Neural cell (in vitro differentiated cells): Measurements from ENCODE around the gene BANP.
"Not testable (repeated sequence)": the region's sequence is repeated elsewhere in the genome, so short reads cannot be mapped to it uniquely, and the experiment has no call there.

Experiments used
- CTCF ChIP-seq: fragments of 450-650 bp; IDR thresholded peaks from 2 replicates; pipeline ENCODE4 v1.5.1; 2014; ENCODE audit warnings: antibody characterized with exemption, mild to moderate bottlenecking, moderate library complexity; ENCODE audit not compliant: poor library complexity, severe bottlenecking
- EP300 ChIP-seq: fragments of 450-650 bp; conservative IDR thresholded peaks from 2 replicates; pipeline ENCODE4 v1.6.1; 2014; ENCODE audit warnings: antibody characterized with exemption, mild to moderate bottlenecking, moderate library complexity; ENCODE audit not compliant: poor library complexity, severe bottlenecking
- EZH2 ChIP-seq: fragments of 200-600, 300-800 bp; shearing (Covaris generic), sonication (generic); IDR thresholded peaks from 2 replicates; pipeline ENCODE4 v1.6.1; 2014; ENCODE audit warnings: antibody characterized with exemption, low read length, borderline replicate concordance, mild to moderate bottlenecking; ENCODE audit not compliant: insufficient read depth, poor library complexity, severe bottlenecking
- MXI1 ChIP-seq: fragments of 450-650 bp; conservative IDR thresholded peaks from 2 replicates; pipeline ENCODE4 v1.6.1; 2014; ENCODE audit warnings: antibody characterized with exemption, mild to moderate bottlenecking; ENCODE audit not compliant: poor library complexity, severe bottlenecking
- POLR2AphosphoS5 ChIP-seq: IDR thresholded peaks from 2 replicates; pipeline ENCODE4 v1.6.1; 2012
- RAD21 ChIP-seq: fragments of 450-650 bp; conservative IDR thresholded peaks from 2 replicates; pipeline ENCODE4 v1.6.1; 2014; ENCODE audit warnings: antibody characterized with exemption, mild to moderate bottlenecking, moderate library complexity
- REST ChIP-seq: IDR thresholded peaks from 2 replicates; pipeline ENCODE4 v1.6.1; 2012; ENCODE audit warnings: borderline replicate concordance
- SMC3 ChIP-seq: fragments of 450-650 bp; conservative IDR thresholded peaks from 2 replicates; pipeline ENCODE4 v1.6.1; 2014; ENCODE audit warnings: antibody characterized with exemption, mild to moderate bottlenecking, moderate library complexity; ENCODE audit not compliant: poor library complexity
- TAF1 ChIP-seq: IDR thresholded peaks from 2 replicates; pipeline ENCODE4 v1.6.1; 2012; ENCODE audit warnings: low read depth

- not testable (repeated sequence) for TF ChIP-seq POLR2AphosphoS5, CTCF, EZH2, EP300, TAF1, MXI1, REST, RAD21, SMC3
These were observed 170.2 kb downstream of the BANP start for GRCh38 chr16:88121391-88121790.
